ENCODE data around the gene TTN.
"Not testable (repeated sequence)": the region's sequence is repeated elsewhere in the genome, so short reads cannot be mapped to it uniquely, and the experiment has no call there.

Gene TTN

DNA sequence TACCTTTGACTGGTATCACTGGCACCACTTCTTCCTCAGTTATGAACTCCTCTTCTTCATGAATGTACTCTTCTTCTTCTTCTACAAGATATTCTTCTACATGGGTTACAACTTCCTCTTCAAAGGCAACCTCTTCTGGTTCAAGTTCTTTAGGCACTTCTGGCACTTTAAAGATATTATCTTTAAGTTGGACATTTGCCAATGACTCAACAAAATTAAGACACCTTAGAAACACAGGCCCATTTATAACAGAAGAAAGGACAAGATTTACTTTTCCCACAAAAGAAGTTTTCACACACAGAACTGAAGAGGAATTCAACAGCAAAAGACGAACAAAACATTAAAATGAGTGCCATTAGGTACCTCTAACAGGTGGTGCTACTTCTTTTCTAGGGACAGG lies 127.3 kb downstream of the TTN start:
- H3K4me3 ChIP-seq (ENCODE audit: low read depth, low read length), result no peak overlapping the region

DNA sequence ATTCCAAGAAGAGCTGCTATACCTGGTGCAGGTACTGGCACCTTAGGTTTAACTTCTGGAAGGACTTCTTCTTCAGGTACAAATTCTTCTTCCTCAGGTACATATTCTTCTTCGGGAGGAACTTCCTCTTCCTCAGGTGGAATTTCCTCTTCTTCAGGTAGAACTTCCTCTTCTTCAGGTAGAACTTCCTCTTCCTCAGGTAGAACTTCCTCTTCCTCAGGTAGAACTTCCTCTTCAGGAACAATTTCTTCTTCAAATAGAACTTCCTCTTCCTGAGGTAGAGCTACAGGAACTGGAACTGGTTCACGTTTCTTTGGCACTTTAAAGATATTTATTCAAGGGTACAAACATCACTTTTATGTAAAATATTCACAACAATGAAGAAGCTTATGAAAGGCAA lies 129.6 kb downstream of the TTN start:
- H3K4me3 ChIP-seq (ENCODE audit: low read depth, low read length), result no peak overlapping the region

DNA sequence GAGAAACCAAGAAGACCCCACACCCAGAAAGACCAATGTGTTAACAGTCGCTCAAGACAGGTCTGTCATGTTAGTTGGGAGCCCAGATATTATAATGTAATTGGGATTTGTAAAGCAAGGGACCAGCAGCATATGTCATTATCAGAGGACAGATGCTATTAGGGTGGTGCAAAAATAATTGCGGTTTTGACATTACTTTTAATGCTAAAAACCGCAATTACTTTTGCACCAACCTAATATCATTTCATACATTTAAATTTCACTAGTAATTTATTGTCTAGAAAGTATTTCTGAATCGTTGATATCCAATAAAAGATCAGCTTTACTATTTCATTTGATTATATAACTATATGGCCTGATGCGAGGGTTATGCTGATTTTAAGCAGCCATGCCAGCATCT lies 131.2 kb downstream of the TTN start:
- no peak overlapping the region for H3K4me3 ChIP-seq (ENCODE audit: low read depth, low read length)

DNA sequence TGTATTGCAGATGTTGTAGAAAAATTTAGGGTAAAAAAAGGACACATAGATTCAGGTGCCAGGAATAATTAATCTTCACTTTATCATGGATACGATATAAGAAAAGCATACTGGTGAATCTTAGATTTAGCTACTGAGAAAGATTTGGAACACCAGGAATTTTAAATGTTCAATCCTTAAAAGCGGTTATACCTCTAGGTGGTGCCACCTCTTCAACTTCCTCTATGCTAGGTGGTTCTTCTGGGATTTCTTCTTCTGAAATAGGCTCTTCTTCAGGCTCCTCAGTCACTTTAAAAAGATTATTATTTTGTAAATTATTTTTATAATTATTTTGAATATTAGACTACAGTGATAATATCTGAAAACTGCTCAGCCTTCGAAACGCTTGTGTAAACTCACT lies 133.1 kb downstream of the TTN start:
- H3K4me3 ChIP-seq (ENCODE audit: low read depth, low read length), result no peak overlapping the region

DNA sequence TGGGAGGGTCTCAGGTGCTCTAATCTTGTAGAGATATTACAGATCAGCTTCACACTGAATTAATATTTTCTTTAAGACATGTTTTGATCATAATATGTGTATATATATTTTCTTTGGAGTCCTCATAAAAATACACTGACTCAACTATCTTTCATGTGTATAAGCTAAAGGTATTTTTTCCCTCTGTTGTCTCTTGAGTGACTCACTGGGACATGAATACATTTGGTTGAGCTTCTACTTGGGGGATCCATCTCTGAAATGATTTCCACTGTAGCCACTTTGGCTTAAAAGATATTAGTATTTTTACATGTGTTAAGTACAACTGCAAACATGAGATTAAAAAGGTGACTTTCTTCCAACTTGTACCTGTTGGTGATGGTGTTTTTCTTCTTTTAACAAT lies 140.8 kb downstream of the TTN start:
- H3K4me3 ChIP-seq (ENCODE audit: low read depth, low read length), result no peak overlapping the region

DNA sequence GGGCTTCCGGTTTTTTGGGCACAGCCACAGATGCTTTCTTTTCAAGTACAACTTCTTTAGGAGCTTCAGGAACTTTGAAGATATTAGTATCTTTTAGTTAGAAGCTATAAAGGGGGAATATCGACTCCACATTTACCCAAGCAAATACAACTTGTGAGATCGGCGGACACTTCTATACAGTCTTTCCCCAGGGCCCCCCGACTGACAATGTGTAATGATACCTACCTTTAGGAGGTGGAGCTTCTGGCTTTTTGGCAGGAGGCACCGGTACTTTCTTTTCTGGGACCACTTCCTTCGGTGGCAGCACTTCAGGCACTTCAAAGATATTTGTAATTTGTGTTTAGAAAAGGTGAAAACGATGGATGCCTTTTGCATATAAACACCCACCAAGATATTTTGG lies 148.7 kb downstream of the TTN start:
- H3K4me3 ChIP-seq (ENCODE audit: low read depth, low read length), result not testable (repeated sequence)

DNA sequence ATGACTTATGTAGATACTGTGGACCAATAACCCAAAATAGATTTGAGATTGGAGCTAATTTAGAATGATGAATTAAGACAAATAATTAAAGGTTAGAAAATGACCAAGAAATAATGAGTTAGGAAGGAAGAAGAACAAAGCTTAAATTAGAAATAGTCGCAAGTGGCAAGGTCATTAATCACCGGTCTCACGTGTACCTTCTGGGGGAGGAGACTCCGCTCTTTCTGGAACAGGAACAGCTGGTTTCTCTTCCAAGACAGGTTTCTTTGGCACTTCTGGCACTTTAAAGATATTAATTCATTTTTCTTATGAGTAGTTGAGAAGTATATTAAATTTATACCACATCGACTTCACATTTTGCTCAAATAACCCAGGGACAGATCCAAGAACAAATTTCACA lies 156.7 kb downstream of the TTN start:
- no peak overlapping the region for H3K4me3 ChIP-seq (ENCODE audit: low read depth, low read length)

DNA sequence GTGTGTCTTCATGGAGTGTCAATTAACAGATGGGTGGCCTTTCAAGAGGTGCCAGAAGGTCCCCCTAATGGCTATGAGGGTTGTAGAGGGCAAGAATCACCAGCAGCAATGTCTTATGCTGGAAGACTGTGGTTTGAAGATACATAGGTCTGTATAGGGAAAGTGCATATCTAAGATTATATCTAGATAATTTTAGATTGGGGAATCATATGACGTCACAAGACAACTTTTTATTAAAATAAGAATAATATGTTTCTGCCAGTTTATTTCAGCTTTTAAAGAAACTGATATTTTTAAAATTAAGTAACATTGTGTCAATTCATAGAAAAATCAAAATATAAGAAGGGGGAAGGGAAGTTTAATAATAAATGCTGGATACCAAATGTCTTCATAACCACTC lies 162.3 kb downstream of the TTN start:
- H3K4me3 ChIP-seq (ENCODE audit: low read depth, low read length), result no peak overlapping the region

DNA sequence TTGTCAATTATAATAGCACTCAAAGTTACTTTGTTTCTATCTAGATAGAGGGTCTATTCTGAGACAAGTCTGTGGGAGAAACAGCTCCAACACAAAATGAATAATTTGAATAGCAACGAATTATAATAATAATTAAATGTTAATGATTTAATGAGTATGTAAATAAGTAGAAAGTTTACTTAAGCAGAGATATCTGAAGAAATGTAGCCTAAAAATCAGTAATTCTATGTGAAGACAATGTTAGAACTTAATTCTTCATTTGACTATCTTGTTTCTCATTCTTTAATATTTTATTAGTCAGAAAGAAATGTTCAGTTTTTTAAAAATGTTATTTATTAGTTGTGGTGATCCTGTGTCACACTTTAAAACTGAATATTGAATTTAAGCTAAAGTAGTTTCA lies 165.7 kb downstream of the TTN start:
- H3K4me3 ChIP-seq (ENCODE audit: low read depth, low read length), result no peak overlapping the region

DNA sequence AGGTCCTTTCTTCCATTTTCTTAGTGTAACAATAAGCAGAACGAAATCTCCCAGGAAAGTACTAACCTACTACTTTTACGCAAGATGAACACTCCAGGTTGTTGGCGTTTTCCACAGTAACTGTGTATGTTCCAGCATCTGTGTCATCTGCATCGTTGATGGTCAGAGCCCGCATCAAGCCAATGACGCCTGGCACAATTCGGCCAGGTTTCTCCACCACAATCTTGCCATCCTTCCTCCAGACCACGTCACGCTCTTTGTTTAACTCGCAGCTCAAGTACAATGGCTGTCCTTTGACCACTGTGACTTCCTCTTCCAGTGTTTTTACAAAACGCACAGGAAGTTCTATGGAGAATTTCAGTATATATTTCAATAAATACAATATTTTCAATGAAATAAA lies 171.3 kb downstream of the TTN start:
- no peak overlapping the region for H3K4me3 ChIP-seq (ENCODE audit: low read depth, low read length)

DNA sequence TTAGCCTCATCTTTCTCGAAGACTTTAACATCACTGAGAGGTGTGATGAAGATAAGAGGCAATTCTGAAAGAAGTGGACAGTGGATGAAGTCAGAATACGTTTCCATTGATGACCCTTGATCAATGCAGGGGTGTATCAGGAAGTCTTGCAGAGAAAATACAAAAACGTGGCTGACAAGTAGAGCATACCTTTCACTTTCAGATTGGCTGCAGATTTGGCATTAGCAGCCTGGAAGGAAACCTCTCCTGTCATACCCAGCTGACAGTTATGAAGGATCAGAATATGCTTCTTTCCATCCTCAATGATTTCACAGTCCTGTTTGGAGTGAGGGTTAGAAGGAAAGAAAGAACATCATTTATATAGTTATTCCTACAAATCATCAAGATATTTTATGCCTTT lies 174.5 kb downstream of the TTN start:
- H3K4me3 ChIP-seq (ENCODE audit: low read depth, low read length), result no peak overlapping the region

DNA sequence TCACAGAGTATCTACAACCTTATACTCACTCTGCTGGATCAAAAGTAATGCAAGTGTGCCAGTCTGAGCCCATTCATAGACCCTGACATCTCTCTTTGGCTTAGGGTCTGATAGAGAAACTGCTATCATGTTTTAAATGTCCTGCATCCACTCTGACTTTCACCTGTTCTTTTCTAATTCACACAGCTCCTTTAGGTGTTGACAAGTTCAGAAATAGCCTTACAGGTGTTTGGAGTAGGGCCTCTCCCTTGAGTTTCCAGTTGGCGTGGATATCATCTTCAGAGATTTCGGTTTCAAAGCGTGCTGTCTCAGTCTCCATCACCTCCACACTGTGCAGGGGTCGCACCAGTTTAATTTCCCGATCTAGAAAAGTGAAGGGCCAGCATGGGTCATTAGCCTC lies 176.6 kb downstream of the TTN start:
- H3K4me3 ChIP-seq (ENCODE audit: low read depth, low read length), result no peak overlapping the region

DNA sequence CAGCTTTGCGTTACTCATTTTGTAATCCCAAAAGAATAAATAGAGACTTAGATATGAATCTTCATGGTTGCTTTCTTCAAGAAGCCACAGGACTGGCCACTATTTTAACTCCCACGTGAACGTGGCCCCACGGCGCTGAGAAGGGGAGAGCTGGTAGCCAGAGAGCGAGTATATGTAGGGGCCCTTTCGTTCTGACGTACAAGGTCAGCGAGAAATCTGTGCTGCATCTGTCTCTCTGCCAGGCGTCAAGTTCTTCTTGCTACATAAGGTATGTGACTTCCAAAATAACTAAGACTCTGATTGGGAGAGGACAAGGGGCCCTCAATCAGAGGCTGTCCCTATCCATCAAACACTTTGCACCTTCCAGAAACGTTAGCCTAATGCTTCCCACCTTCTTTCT lies 177.8 kb downstream of the TTN start:
- H3K4me3 ChIP-seq (ENCODE audit: low read depth, low read length), result no peak overlapping the region

DNA sequence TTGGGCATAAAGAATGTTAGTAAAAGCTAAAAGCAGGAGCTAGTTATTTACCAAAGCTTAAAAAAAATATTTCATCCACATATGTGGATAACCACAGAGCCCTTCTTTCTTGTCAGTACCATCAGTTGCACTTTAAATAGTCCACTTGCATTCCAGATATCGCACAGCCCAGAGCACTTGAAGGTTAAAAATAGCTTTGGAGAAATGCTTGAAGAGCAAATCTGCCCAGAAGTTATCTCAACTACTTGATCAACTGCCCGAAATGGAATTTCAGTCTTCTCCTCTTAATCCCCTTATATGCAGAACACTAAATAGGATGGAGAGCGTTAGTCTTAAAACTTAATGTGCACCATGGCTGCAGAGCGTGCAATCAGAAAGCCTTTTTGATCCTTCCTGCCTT lies 178.6 kb downstream of the TTN start:
- no peak overlapping the region for H3K4me3 ChIP-seq (ENCODE audit: low read depth, low read length)

DNA sequence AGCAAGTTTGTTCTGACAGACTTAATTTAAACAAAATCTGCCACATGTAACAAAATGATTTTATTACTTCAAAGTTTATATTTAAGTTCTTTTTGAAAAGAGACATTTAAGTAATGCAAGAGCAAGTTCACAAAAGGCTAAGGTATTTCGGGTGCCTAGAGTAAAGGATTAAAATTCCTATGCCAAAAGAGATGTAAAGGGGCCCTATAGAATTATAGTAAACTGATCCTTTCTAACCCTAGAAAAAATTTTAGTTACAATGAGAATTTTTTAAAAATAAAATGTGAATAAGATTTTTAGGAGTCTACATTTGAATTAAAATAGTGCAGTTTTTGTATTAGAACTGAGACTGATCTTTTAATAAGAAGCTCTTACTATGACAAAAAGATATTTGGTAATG lies 179.8 kb downstream of the TTN start:
- no peak overlapping the region for H3K4me3 ChIP-seq (ENCODE audit: low read depth, low read length)

DNA sequence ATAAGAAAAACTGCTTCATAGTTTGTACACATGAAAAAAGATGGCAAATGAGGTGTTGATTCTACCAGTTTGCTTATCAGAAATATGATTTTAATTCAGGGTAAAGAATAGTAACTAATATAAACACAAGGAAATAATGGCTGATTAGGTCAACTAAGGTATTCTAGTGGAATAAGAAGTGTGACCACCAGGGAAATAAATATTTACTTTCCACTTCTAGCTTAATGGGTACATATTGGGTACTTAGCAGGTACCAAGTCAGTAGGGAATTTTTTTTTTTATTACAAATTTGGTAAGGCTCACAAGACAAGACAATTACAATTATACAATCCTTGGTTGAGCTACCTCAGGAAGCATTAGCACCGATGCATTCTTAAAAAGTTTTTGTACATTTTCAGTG lies 191.3 kb downstream of the TTN start:
- H3K4me3 ChIP-seq (ENCODE audit: low read depth, low read length), result no peak overlapping the region

DNA sequence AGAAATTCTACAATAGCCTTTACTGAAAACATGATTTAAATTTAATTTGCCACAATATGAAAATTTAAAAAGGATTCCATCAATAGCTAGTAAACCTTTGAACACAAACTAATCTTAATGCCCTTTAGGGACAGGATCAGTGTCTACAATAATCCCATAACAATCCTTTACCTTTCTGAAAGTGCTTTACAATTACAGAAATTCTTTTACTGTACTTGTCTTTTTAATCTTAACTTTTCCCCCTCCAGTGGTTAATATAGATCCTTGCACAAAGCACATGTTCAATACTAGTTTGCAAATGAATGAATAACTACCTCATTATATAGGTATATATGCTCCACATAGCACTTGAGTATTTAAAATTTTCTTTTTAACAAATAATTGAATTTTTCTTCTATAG lies 204.3 kb downstream of the TTN start:
- H3K4me3 ChIP-seq (ENCODE audit: low read depth, low read length), result no peak overlapping the region

DNA sequence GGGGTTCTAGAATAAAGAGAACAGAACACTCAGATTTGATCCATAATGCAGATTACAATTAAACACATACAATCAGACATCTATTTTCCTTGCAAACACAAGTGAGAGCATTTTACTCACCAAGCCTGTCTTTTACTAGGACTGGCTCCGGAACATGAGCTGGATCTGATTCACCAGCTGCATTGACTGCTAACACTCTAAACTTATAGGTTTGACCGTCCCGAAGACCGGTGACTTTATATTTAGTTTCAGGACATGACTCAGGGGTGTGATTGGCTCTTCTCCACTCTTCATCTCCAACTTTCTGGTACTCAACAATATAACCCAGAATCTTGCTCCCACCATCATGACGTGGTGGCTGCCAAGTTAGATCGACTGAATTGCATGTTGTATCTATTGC lies 214.6 kb downstream of the TTN start:
- no peak overlapping the region for H3K4me3 ChIP-seq (ENCODE audit: low read depth, low read length)

DNA sequence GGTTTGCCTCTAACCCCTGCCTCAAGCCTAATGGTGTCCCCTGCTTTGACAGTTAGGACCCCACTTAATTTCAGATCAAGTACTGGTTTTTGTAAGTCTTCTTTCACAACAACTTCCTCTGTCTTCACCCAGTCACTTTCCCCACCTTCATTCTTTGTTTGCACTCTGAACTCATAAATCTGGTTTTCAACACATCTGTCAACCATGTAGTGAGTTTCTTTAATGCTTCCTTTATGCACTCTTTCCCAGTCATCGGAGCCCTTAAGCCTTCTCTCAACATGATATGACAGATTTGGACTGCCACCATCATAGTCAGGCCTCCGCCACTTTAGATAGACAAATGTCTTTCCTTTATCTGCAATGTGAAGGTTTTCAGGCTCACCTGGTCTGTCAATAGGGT lies 217.9 kb downstream of the TTN start:
- no peak overlapping the region for H3K4me3 ChIP-seq (ENCODE audit: low read depth, low read length)

DNA sequence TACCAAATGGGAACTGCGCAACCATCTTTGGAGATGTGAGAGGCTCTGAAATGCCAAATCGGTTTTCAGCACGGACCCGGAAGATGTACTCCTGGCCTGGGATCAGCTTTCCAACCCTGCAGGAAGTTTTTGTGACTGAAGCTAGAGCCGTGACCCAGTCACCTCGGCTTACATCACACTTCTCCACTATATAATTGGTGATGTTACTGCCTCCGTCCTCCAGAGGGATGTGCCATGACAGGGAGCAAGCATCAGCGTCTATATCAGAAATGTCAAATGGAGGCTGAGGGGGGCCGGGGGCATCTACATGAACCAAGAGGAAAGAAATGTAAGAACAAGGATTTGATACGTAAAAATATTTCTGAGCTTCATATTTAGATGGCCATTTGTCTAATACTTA lies 222.6 kb downstream of the TTN start:
- H3K4me3 ChIP-seq (ENCODE audit: low read depth, low read length), result no peak overlapping the region

DNA sequence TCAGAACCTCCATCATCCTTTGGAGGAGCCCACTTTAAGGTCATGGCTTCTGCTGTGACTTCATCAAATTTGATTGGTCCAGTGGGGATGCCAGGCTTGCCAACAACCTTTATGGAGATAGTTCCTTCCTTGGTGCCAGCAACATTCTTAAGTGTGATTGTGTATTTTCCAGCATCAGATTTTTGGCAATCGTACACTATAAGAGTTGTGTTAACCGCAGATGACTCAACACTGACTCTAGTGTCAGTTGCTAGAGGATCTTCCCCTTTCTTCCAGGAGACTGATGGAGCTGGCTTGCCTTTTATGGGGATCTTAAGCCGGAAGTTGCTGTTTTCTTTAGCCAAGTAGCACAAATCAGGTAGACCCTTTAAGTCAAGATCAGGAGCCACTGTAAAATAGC lies 228.2 kb downstream of the TTN start:
- H3K4me3 ChIP-seq (ENCODE audit: low read depth, low read length), result no peak overlapping the region

DNA sequence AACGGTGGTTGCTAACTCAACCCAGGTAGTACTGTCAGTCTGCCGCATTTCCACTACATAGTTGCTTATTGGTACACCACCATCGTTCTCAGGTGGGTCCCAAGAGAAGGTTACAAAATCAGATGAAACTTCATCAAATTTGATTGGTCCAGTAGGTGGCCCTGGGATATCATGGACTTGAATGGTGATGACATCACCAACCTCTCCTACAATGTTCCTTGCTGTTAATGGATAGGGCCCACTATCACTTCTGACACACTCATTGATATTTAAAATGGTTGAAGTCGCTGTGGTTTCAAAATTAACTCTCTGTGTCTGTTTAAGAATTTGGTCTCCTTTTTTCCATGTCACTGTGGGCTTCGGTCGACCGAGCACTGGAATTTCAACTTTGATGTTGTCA lies 232.4 kb downstream of the TTN start:
- H3K4me3 ChIP-seq (ENCODE audit: low read depth, low read length), result no peak overlapping the region

DNA sequence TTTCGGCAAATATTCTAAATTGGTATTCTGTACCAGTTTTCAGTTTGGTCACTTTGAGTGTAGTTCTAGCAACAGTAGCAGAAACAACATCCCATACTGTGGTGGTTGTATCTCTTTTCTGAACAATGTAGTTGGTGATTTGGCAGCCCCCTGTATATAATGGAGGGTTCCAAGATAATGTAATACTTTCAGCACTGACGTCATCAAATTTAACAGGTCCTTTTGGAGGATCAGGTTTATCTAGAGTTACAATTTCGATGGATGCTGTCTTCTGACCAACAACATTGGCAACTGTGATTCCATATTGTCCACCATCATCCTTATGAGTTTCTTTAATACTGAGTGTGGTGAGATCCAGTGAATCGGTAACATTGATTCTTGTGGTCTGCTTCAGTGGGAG lies 239.0 kb downstream of the TTN start:
- H3K4me3 ChIP-seq (ENCODE audit: low read depth, low read length), result no peak overlapping the region

DNA sequence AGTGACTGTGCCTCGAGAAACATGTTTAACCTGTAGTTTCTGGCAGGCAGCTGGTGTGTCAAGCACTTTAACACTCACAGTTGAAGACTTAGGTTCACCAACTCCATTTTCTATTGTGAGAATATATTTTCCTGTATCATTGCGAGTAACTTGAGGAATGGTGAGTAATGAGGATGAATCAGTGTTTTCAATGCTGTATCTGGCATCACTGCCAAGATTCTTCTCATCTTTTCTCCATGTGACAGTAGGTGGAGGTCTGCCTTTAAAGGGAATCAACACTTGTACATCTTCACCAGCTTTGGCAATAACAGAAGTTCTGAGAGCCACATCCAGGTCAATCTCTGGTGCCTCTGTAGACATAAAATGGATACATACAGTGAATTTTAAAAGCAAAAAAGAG lies 254.2 kb downstream of the TTN start:
- no peak overlapping the region for H3K4me3 ChIP-seq (ENCODE audit: low read depth, low read length)
